GM19035 (cell line): ENCODE data around the gene SULT1A4.
A peak's percentile ranks its signal among the peaks of the same experiment; 100 is the strongest.
"Not testable (repeated sequence)": the region's sequence is repeated elsewhere in the genome, so short reads cannot be mapped to it uniquely, and the experiment has no call there.

ENCODE experiments used
- ATAC-seq: cut with Tn5 transposase; IDR thresholded peaks from one replicate; pipeline ENCODE4 v1.9.1; 2021; ENCODE audit not compliant: unreplicated experiment

The SULT1A4 gene

GRCh38 chr16:29459706-29460646, at the start of gene SULT1A4:
SULT1A4 (plus strand) TSS chr16:29459913; CDS start chr16:29461386, 1,473 bp downstream.
- ATAC-seq: not testable (repeated sequence)

GRCh38 chr16:29423587-29423986, 36.1 kb upstream of the SULT1A4 start:
- not testable (repeated sequence) for ATAC-seq

- ATAC-seq: not testable (repeated sequence)
Observed at GRCh38 chr16:29425390-29425789, 34.3 kb upstream of the SULT1A4 start.

DNA sequence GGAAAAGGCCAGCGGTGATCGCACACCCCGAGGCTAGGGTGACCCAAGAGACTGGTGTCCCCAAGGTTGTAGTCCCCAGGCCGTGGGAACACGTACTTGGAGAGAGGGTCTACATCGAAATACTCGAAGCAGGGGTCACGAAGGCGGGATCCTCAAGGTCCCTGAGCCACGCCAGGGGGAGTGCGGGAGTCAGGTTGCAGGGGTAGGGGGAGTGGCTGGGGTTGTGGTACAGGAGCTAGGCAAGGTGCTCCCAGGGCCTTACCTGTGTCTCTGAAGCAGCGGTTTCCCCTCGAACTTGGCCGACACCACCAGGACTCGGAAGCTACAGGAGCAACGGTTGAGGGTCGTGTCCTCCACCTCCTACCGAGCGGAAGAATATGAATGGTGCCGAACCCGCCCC, 6.0 kb upstream of the SULT1A4 start:
- peak; percentile 4 for ATAC-seq

DNA sequence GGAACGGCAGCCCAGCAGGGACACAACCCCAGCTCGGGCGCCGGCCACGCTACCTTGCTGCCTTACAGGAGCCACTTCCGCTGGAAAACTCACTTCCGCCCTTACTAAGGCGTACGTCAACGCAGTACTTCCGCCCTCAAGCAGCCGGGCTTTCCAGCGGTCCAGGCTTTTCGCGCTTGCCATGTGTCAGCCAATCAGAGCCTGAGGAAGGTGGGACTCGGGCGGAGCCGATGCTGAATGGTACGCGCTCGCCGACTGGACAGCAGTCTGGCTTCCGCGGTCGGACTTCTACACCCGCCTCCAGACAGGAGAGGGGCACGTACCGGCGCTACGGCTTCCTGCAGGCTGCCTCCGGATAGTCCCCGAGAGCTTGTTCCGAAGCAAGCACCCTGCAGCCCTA, 5.4 kb upstream of the SULT1A4 start, which contains the start of the genes BOLA2 and SLX1B:
Gene BOLA2, minus strand, starts transcription at position 83 of the 400 bp plus-strand sequence. CDS start 98 bp downstream, outside the sequence.
Gene SLX1B, plus strand, starts transcription at position 265 of the 400 bp plus-strand sequence.
- ATAC-seq: peak; percentile 89

DNA sequence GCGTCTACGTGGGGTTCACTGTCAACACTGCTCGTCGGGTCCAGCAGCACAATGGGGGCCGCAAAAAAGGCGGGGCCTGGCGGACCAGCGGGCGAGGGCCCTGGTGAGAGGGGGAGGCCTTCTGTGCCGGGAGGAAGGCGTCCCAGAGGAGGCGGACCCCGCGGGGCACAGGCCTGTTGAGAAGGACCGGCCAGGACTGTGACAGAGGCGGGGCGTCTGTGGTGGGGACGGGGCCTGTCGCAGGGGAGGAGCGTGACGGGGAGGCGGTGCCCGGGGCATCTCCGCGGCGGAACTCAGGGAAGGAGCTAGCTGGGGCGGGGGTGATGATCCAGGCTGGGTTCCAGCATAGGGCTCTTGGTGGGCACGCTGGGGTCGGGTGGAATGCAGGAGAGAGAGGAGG, 4.9 kb upstream of the SULT1A4 start:
- ATAC-seq: peak; percentile 60

DNA sequence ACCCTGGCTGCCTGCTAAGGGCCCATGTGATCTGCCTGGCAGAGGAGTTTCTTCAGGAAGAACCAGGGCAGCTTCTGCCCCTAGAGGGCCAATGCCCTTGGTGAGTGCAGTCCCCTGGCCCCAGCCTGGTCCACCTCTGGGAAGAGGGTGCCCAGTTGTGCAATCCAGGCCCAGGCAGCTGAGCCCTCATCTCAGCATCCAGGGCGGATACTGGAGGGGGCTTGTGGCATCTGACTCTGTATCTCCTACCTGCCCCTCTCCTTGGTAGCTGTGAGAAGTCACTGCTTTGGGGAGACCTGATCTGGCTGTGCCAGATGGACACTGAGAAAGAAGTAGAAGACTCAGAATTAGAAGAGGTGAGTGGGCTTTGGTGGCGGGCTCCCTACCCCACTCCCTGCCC, 2.1 kb upstream of the SULT1A4 start:
- ATAC-seq: not testable (repeated sequence)

DNA sequence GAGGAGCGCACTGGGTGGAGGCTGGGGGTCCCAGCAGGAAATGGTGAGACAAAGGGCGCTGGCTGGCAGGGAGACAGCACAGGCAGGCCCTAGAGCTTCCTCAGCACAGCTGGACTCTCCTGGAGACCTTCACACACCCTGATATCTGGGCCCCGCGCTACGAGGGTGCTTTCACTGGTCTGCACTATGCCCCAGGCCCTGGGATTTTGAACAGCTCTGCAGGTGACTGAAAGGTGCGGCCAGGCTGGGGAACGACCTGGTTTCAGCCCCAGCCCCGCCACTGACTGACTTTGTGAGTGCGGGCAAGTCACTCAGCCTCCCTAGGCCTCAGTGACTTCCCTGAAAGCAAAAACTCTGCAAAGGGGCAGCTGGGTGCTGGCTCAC, 926 bp downstream of the SULT1A4 start:
- not testable (repeated sequence) for ATAC-seq

DNA sequence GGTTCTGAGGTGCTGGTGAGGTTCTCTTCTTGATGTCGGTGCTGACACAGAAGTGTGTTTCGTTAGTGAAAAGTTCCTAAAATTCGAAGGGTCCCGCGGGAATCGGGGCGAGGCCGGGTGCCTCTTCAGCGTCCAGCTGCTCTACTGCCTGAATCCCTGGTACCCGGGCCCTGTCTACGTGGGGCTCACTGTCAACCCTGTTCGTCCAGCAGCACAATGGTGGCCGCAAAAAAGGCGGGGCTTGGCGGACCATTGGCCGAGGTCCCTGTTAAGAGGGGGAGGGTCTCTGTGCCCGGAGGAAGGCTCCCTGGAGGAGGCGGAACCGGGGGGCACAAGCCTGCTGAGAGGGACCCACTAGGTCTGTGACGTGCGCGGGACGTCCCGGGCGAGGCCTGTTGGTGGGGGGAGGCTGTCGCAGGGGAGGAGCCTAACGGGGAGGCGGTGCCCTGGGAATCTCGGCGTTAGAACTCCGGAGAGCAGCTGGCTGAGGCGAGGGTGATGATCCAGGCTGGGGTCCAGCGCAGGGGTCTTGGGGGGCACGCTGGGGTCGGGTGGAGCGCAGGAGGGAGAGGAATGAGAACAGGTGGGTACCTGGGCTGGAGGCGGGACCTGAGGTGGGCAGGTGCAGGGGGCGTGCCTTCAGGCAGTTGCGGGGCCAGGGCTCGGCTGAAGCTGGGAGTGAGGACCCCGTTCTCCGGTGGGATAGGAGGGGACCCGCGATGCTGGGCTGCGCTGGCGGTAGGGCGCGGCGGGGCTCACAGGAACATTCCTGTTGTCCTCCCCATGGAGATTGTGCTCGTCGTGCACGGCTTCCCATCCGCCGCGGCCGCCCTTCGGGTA, 6.5 kb downstream of the SULT1A4 start:
- not testable (repeated sequence) for ATAC-seq

- ATAC-seq: not testable (repeated sequence)
Observed at GRCh38 chr16:29466904-29467303, 7.2 kb downstream of the SULT1A4 start.

DNA sequence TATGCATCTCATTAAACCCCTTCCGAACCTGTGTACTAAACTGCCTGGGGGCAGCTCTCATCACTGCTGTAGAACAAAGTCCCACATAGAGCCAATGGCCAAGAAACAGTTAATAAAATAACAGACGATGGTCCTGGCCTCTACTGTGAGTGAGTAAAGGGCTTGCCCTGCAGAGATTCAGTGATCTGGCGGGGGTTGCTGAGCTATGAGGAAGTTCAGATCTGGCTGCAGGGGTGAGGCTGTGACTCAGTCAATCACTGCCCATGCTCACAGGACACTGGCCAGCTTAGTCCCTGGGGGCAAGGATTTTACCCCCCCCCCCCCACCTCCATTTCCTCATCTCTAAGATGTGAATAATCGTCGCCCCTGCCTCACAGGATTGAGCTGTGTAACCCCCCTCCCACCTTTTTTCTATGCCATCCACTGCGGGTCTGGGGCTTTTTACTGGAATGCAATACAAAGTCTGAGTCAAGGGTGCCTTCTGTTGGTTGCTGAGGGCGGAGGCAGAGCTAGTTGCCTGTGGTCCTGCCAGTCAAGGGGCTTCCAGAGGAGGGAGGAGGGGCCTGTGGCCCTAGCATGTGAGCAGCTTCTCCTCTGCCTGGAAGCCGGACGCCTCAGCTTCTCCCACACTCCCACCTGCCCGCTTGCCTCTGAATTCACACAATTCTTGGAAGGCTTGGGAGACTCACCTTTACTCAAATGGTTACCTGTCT, 8.1 kb downstream of the SULT1A4 start:
- ATAC-seq: not testable (repeated sequence)

- not testable (repeated sequence) for ATAC-seq
Observed at GRCh38 chr16:29469660-29470059, 9.9 kb downstream of the SULT1A4 start.

- ATAC-seq: not testable (repeated sequence)
Observed at GRCh38 chr16:29472065-29472464, 12.4 kb downstream of the SULT1A4 start.

- not testable (repeated sequence) for ATAC-seq
Observed at GRCh38 chr16:29482276-29482675, 22.6 kb downstream of the SULT1A4 start.

DNA sequence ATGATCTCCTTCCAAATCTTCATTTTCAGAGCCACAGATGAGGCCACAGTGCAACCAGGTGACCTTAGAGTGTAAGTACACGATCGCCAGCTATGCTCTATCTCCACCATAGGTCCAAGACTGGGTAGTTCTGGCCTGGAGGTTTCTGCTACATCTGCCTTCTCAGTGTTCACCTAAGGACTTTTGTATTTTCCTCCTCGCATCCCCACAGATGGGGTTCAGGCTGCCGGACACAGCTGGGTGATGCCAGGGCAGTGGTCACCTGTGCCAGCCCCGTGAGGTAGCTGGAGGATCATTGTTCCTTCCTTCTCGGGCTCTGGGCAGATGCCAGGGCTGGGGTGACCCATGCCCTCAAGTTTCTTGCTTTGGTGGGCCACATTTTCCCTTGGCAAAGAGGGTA, 46.6 kb downstream of the SULT1A4 start, which contains the start of gene NPIPB12:
Gene NPIPB12, minus strand, starts transcription at position 101 of the 400 bp plus-strand sequence.
- not testable (repeated sequence) for ATAC-seq
